Measurements from ENCODE around the gene DPH1.

DPH1 gene

GRCh38 chr17:2044263-2044894, 14.4 kb downstream of the DPH1 start:
- intact Hi-C loops (cut with DNase I; ENCODE audit: low total_unique reads), result no loop called here
- Histone ChIP-seq H3K36me3 (peaks cover 0 to 30% (median 28%) of the 10 kb centered on the region in 3 donors), H3K4me3 (no peak overlapping the region), H3K27me3 (peaks cover 0 to 18% of the 10 kb centered on the region in 2 donors), H3K4me1 (peaks cover 0 to 43% (median 33%) of the 10 kb centered on the region in 4 donors), H3K27ac (no peak overlapping the region), H3K9me3 (no peaks in the 10 kb centered on the region)
- DNase-seq, result peak in 1 of 2 donors; percentile 64
- no peak for TF ChIP-seq CTCF (IDR thresholded peaks at IDR 0.05)

- TF ChIP-seq CTCF (IDR thresholded peaks at IDR 0.05), result no peak
- H3K4me1 ChIP-seq, result peaks cover 0 to 52% (median 41%) of the 10 kb centered on the region in 4 donors
- peaks cover 0 to 43% of the 10 kb centered on the region in 2 donors for H3K27me3 ChIP-seq
- no peaks in the 10 kb centered on the region for H3K9me3 ChIP-seq
- H3K4me3 ChIP-seq, result no peak overlapping the region
- H3K27ac ChIP-seq, result no peak overlapping the region
- peaks cover 0 to 21% (median 18%) of the 10 kb centered on the region in 3 donors for H3K36me3 ChIP-seq
- intact Hi-C loops (cut with DNase I; ENCODE audit: low total_unique reads), result no loop called here
- no peak for DNase-seq
Measured at GRCh38 chr17:2047590-2047989, 17.6 kb downstream of the DPH1 start.

- Histone ChIP-seq H3K27ac (no peak overlapping the region), H3K36me3 (peaks cover 0 to 11% (median 10%) of the 10 kb centered on the region in 3 donors), H3K27me3 (peaks cover 0 to 53% of the 10 kb centered on the region in 2 donors), H3K9me3 (no peaks in the 10 kb centered on the region), H3K4me3 (peak overlapping the region in 1 of 2 donors; percentile 83), H3K4me1 (peaks cover 0 to 47% (median 36%) of the 10 kb centered on the region in 4 donors)
- intact Hi-C loops (cut with DNase I; ENCODE audit: low total_unique reads), result no loop called here
- DNase-seq, result no peak
- no peak for TF ChIP-seq CTCF (IDR thresholded peaks at IDR 0.05)
Measured at GRCh38 chr17:2048805-2049204, 18.9 kb downstream of the DPH1 start.

DNA sequence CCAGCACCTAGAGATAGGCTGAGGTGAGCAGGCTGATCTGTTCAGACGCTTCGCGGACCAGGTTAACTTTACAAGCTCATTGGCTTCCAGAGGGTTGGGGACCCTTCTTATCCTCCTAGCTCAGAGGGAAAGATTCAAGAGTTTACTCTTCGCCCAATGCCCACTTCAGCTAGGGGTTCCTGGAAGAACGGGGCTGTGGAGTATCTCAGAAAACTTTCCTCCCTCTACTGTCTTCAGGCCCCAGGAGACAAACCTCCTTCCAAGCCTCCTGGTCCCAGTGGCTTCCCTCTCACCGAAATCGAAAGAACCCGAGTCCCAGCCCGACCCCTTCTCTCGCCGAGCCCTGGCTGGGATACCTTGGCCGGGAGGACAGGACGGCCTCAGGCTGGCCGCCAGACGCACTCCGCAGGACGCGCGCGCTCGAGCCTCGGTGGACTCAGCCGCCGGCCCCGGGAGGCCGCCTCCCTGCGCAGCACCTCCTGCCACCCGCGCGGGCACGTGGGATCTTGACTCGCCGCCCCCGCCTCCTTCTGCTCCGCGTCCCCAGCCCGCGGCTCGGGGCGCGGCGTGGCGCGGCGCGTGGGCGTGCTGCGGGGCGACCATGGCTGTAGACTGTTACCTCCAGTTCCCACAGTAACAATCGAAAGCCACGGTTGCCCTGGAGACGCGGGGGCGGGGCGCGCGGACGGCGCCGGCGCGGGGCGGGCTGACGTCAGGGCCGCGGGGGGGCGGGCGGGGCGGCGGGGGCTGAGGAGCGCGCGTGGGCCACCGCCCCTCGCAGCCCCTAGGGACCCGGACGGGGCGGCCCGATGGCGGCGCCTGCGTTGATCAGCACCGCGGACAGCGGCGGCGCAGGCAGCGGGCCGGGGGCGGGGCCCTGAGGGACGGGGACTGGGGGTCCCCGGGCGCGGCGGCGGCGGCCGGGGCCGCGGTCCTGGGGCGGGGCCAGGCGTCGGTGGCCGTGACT, 19.7 kb downstream of the DPH1 start:
- H3K9me3 ChIP-seq, result no peaks in the 10 kb centered on the region
- peaks cover 0 to 3% (median 2%) of the 10 kb centered on the region in 3 donors for H3K36me3 ChIP-seq
- peak overlapping the region; percentile 61 to 83 for H3K4me3 ChIP-seq
- peak; percentile 82 to 90 for DNase-seq
- H3K27ac ChIP-seq, result peak overlapping the region; percentile 58 to 63
- TF ChIP-seq CTCF (IDR thresholded peaks at IDR 0.05), result no peak
- H3K27me3 ChIP-seq, result peaks cover 0 to 61% of the 10 kb centered on the region in 2 donors
- peaks cover 0 to 47% (median 41%) of the 10 kb centered on the region in 4 donors for H3K4me1 ChIP-seq
- intact Hi-C loops (cut with DNase I; ENCODE audit: low total_unique reads), result no loop called here

- Histone ChIP-seq H3K4me3 (peak overlapping the region; percentile 61 to 83), H3K36me3 (no peaks in the 10 kb centered on the region), H3K27ac (no peak overlapping the region), H3K27me3 (peaks cover 0 to 68% of the 10 kb centered on the region in 2 donors), H3K4me1 (peaks cover 0 to 54% (median 48%) of the 10 kb centered on the region in 4 donors), H3K9me3 (no peaks in the 10 kb centered on the region)
- DNase-seq, result no peak
- TF ChIP-seq CTCF (IDR thresholded peaks at IDR 0.05), result no peak
- intact Hi-C loops (cut with DNase I; ENCODE audit: low total_unique reads), result no loop called here
Measured at GRCh38 chr17:2050300-2051060, 20.5 kb downstream of the DPH1 start.

Data from tibial artery (tissue), 4 donors.